Brain microvascular endothelial cell (primary cell): Measurements from ENCODE around the gene CCDC91.
A peak's percentile ranks its signal among the peaks of the same experiment; 100 is the strongest.
"Not testable (repeated sequence)": the region's sequence is repeated elsewhere in the genome, so short reads cannot be mapped to it uniquely, and the experiment has no call there.

Experiments used
- DNase-seq: peaks from one replicate; pipeline ENCODE4 v3.0.0-alpha.2; 2020
- H3K27ac ChIP-seq: fragments of 250-450 bp; sonication (Bioruptor Pico); 2 replicates; pipeline ENCODE4 v1.5.1; 2020; ENCODE audit warnings: mild to moderate bottlenecking, moderate library complexity
- H3K27me3 ChIP-seq: fragments of 250-450 bp; sonication (Bioruptor Pico); replicated peaks from 2 replicates; pipeline ENCODE4 v1.5.1; 2020; ENCODE audit warnings: mild to moderate bottlenecking
- H3K36me3 ChIP-seq: fragments of 250-450 bp; sonication (Bioruptor Pico); replicated peaks from 2 replicates; pipeline ENCODE4 v1.5.1; 2020; ENCODE audit warnings: mild to moderate bottlenecking
- H3K4me3 ChIP-seq: 2 replicates; pipeline ENCODE4 v1.5.1; 2011; ENCODE audit warnings: low read depth, mild to moderate bottlenecking, control low read depth, low read length, moderate library complexity
- CTCF ChIP-seq: IDR thresholded peaks from 2 replicates; pipeline ENCODE4 v1.5.1; 2011; ENCODE audit warnings: low read depth, mild to moderate bottlenecking, moderate library complexity, low read length, control low read depth, inconsistent platforms; ENCODE audit errors: missing control alignments
- in situ Hi-C: cut with HindIII; loops from 2 replicates; pipeline ENCODE4 v1.10.0; 2017; ENCODE audit warnings: low sequenced_read_pairs, low pct_ligation_motif_present

The CCDC91 gene

GRCh38 chr12:28184375-28184774, 5.9 kb upstream of the CCDC91 start:
- in situ Hi-C loops = no loop called here
- DNase-seq = no peak
- TF ChIP-seq CTCF = no peak
- H3K27ac ChIP-seq = no peak overlapping the region
- no peaks in the 10 kb centered on the region for H3K27me3 ChIP-seq
- H3K4me3 ChIP-seq = no peak overlapping the region
- no peaks in the 10 kb centered on the region for H3K36me3 ChIP-seq

GRCh38 chr12:28186500-28186899, 3.8 kb upstream of the CCDC91 start:
- in situ Hi-C loops = no loop called here
- Histone ChIP-seq H3K27ac (no peak overlapping the region), H3K27me3 (no peaks in the 10 kb centered on the region), H3K36me3 (no peaks in the 10 kb centered on the region), H3K4me3 (no peak overlapping the region)
- DNase-seq = no peak
- TF ChIP-seq CTCF = no peak

- no peaks in the 10 kb centered on the region for H3K27me3 ChIP-seq
- peak overlapping the region; percentile 99 for H3K4me3 ChIP-seq
- DNase-seq = peak; percentile 2
- in situ Hi-C loops = no loop called here
- H3K27ac ChIP-seq = peak overlapping the region; percentile 93
- no peaks in the 10 kb centered on the region for H3K36me3 ChIP-seq
- no peak for TF ChIP-seq CTCF
These were observed 404 bp upstream of the CCDC91 start for GRCh38 chr12:28189784-28190320.

- Histone ChIP-seq H3K36me3 (no peaks in the 10 kb centered on the region), H3K27ac (peak overlapping the region; percentile 93), H3K27me3 (no peaks in the 10 kb centered on the region), H3K4me3 (peak overlapping the region; percentile 99)
- TF ChIP-seq CTCF = no peak
- DNase-seq = peak; percentile 7
- in situ Hi-C loops = no loop called here
These were observed 1.1 kb downstream of the CCDC91 start for GRCh38 chr12:28191051-28192048.

GRCh38 chr12:28192125-28192524, 1.9 kb downstream of the CCDC91 start:
- Histone ChIP-seq H3K27ac (no peak overlapping the region), H3K27me3 (no peaks in the 10 kb centered on the region), H3K36me3 (no peaks in the 10 kb centered on the region), H3K4me3 (no peak overlapping the region)
- in situ Hi-C loops = no loop called here
- DNase-seq = no peak
- TF ChIP-seq CTCF = no peak

- DNase-seq, in situ Hi-C loops, H3K4me3 ChIP-seq, H3K27ac ChIP-seq, H3K36me3 ChIP-seq, H3K27me3 ChIP-seq: not testable (repeated sequence)
These were observed 4.4 kb downstream of the CCDC91 start for GRCh38 chr12:28194621-28195020.

GRCh38 chr12:28201136-28201535, 10.9 kb downstream of the CCDC91 start:
- in situ Hi-C loops, H3K36me3 ChIP-seq, DNase-seq, H3K27ac ChIP-seq, H3K4me3 ChIP-seq, H3K27me3 ChIP-seq: not testable (repeated sequence)
